Measurements from ENCODE around the gene PLOD1. TPM values are rescaled to one million over a fixed set of nuclear protein-coding genes. Genes with fewer than 3 reads are reported as not detected.
A peak's percentile ranks its signal among the peaks of the same experiment; 100 is the strongest.

Gene PLOD1
- total RNA-seq, 1 experiment from 2014 or later, result 156 TPM

- intact Hi-C loops (cut with micrococcal nuclease; ENCODE audit: unreplicated experiment) (no loop called here), in situ Hi-C loops (cut with HindIII; ENCODE audit: low pct_unique_long_range_greater_than_20kb, low sequenced_read_pairs) (no loop called here)
- CTCF ChIA-PET, result interaction anchor here (1.7 kb wide), 1 partner anchor 72 kb away, joined by 5 read pairs; no protein-coding TSS in a partner anchor
These were observed 46.1 kb downstream of the PLOD1 start for GRCh38 chr1:11980676-11980972.

GRCh38 chr1:11981378-11982009 is 47.0 kb downstream of the PLOD1 start:
- in situ Hi-C loops (cut with HindIII; ENCODE audit: low pct_unique_long_range_greater_than_20kb, low sequenced_read_pairs), result no loop called here
- no peaks in the 10 kb centered on the region for H3K27me3 ChIP-seq (ENCODE audit: control insufficient read depth, insufficient read depth, low read length)
- ChIA-PET POLR2A (interaction anchor here (0.9 to 1.9 kb wide), 4 partner anchors 10 to 73 kb away, joined by 3 to 23 read pairs (median 5); no protein-coding TSS in a partner anchor), CTCF (interaction anchor here (0.7 to 1.7 kb wide), 2 partner anchors 73 to 97 kb away, joined by 5 read pairs; no protein-coding TSS in a partner anchor)
- H3K4me1 ChIP-seq (ENCODE audit: control insufficient read depth, insufficient read depth, low read length), result peaks cover 26% of the 10 kb centered on the region
- ATAC-seq, result no peak
- no peaks in the 10 kb centered on the region for H3K9me3 ChIP-seq (ENCODE audit: control insufficient read depth, insufficient read depth, low read depth, low read length)
- intact Hi-C loops (cut with micrococcal nuclease; ENCODE audit: unreplicated experiment), result no loop called here
- H3K4me3 ChIP-seq (ENCODE audit: low read depth in 2 of 2, low read length in 2 of 2), result peak overlapping the region; percentile 98 to 99
- peaks cover 11% of the 10 kb centered on the region for H3K36me3 ChIP-seq (ENCODE audit: control insufficient read depth, insufficient read depth, low read length)
- H3K27ac ChIP-seq (ENCODE audit: low read length), result peak overlapping the region; percentile 90
- no peak for DNase-seq (ENCODE audit: low read depth, low spot score)
- TF ChIP-seq POLR2AphosphoS5 (IDR thresholded peaks at IDR 0.05; ENCODE audit: low read depth, low read length) (no peak), CTCF (IDR thresholded peaks at IDR 0.05) (no peak), SIN3A (IDR thresholded peaks at IDR 0.05; ENCODE audit: borderline replicate concordance, insufficient read depth, low read depth, low read length) (no peak), TCF7L2 (IDR thresholded peaks at IDR 0.05; ENCODE audit: low read depth, low read length) (no peak), REST (IDR thresholded peaks at IDR 0.05; ENCODE audit: insufficient read depth in 1 of 2, low read depth in 2 of 2, low read length in 1 of 2) (no peak)
- BruUV-seq (replicated peaks), result no TSS peak

More at GRCh38 chr1:11980676-11980972, 46.1 kb downstream of the PLOD1 start:
- TF ChIP-seq SIN3A (IDR thresholded peaks at IDR 0.05; ENCODE audit: borderline replicate concordance, insufficient read depth, low read depth, low read length), result no peak
- no peaks in the 10 kb centered on the region for H3K9me3 ChIP-seq (ENCODE audit: control insufficient read depth, insufficient read depth, low read depth, low read length)
- peaks cover 11% of the 10 kb centered on the region for H3K36me3 ChIP-seq (ENCODE audit: control insufficient read depth, insufficient read depth, low read length)
- H3K4me3 ChIP-seq (ENCODE audit: low read depth in 2 of 2, low read length in 2 of 2), result peak overlapping the region; percentile 98 to 99
- POLR2A ChIA-PET, result interaction anchor here (1.2 to 1.9 kb wide), 2 partner anchors 71 to 72 kb away, joined by 5 to 23 read pairs; no protein-coding TSS in a partner anchor
- H3K27me3 ChIP-seq (ENCODE audit: control insufficient read depth, insufficient read depth, low read length), result no peaks in the 10 kb centered on the region
- DNase-seq (ENCODE audit: low read depth, low spot score) (no peak), ATAC-seq (no peak)
- BruUV-seq (replicated peaks), result no TSS peak
- peak overlapping the region; percentile 90 for H3K27ac ChIP-seq (ENCODE audit: low read length)
- peaks cover 26% of the 10 kb centered on the region for H3K4me1 ChIP-seq (ENCODE audit: control insufficient read depth, insufficient read depth, low read length)

- Histone ChIP-seq H3K9me3 (ENCODE audit: control insufficient read depth, insufficient read depth, low read depth, low read length) (no peaks in the 10 kb centered on the region), H3K4me3 (ENCODE audit: low read depth in 2 of 2, low read length in 2 of 2) (peak overlapping the region in 1 of 2 experiments; percentile 99; a peak in 1 of 4 replicates), H3K27ac (ENCODE audit: low read length) (peak overlapping the region; percentile 53), H3K27me3 (ENCODE audit: control insufficient read depth, insufficient read depth, low read length) (no peaks in the 10 kb centered on the region), H3K4me1 (ENCODE audit: control insufficient read depth, insufficient read depth, low read length) (peaks cover 26% of the 10 kb centered on the region), H3K36me3 (ENCODE audit: control insufficient read depth, insufficient read depth, low read length) (peaks cover 11% of the 10 kb centered on the region)
- TF ChIP-seq CTCF (IDR thresholded peaks at IDR 0.05) (no peak; the same call in 1 of the 2 replicates), REST (IDR thresholded peaks at IDR 0.05; ENCODE audit: insufficient read depth in 1 of 2, low read depth in 2 of 2, low read length in 1 of 2) (no peak), TCF7L2 (IDR thresholded peaks at IDR 0.05; ENCODE audit: low read depth, low read length) (no peak), POLR2AphosphoS5 (IDR thresholded peaks at IDR 0.05; ENCODE audit: low read depth, low read length) (no peak), SIN3A (IDR thresholded peaks at IDR 0.05; ENCODE audit: borderline replicate concordance, insufficient read depth, low read depth, low read length) (no peak)
- ATAC-seq, result peak; percentile 31; the same call in 1 of the 2 replicates
- intact Hi-C loops (cut with micrococcal nuclease; ENCODE audit: unreplicated experiment) (no loop called here), in situ Hi-C loops (cut with HindIII; ENCODE audit: low pct_unique_long_range_greater_than_20kb, low sequenced_read_pairs) (no loop called here)
- no TSS peak for BruUV-seq (replicated peaks)
- DNase-seq (ENCODE audit: low read depth, low spot score), result no peak
- CTCF ChIA-PET, result interaction anchor here (0.7 to 1.7 kb wide), 2 partner anchors 74 to 96 kb away, joined by 5 read pairs; no protein-coding TSS in a partner anchor
- POLR2A ChIA-PET, result interaction anchor here (0.9 to 1.0 kb wide), 2 partner anchors 10 to 72 kb away, joined by 3 to 5 read pairs; no protein-coding TSS in a partner anchor
These were observed 47.5 kb downstream of the PLOD1 start for GRCh38 chr1:11982010-11982392.

Data from Panc1 (cell line).